Activated T-cell treated with anti-CD3 and anti-CD28 coated beads, Interleukin-2, amount 50 U/mL, for 1 hour (primary cell): ENCODE results near the gene AP2A2.

Experiments used
- DNase-seq: peaks from one replicate; pipeline ENCODE4 v3.0.0-alpha.2; 2020

AP2A2 gene

GRCh38 chr11:1017269-1018005 lies 91.8 kb downstream of the AP2A2 start:
- no peak for DNase-seq

GRCh38 chr11:1018091-1018490 lies 92.4 kb downstream of the AP2A2 start:
- DNase-seq = no peak

GRCh38 chr11:1019321-1019910 lies 93.7 kb downstream of the AP2A2 start:
- no peak for DNase-seq

- no peak for DNase-seq
Observed at GRCh38 chr11:1020211-1020905, 94.7 kb downstream of the AP2A2 start.

GRCh38 chr11:1022411-1022810 lies 96.7 kb downstream of the AP2A2 start:
- no peak for DNase-seq

- no peak for DNase-seq
Observed at GRCh38 chr11:1022908-1023810, 97.5 kb downstream of the AP2A2 start.

- DNase-seq = no peak
Observed at GRCh38 chr11:1023811-1024596, 98.3 kb downstream of the AP2A2 start.

GRCh38 chr11:1024597-1025409 lies 99.1 kb downstream of the AP2A2 start:
- no peak for DNase-seq

GRCh38 chr11:1025410-1026162 lies 99.9 kb downstream of the AP2A2 start:
- no peak for DNase-seq

GRCh38 chr11:1026163-1026450 lies 100.4 kb downstream of the AP2A2 start:
- no peak for DNase-seq

GRCh38 chr11:1026641-1027482 lies 101.2 kb downstream of the AP2A2 start:
- DNase-seq = no peak

GRCh38 chr11:1027483-1028290 lies 102.0 kb downstream of the AP2A2 start:
- DNase-seq = no peak

GRCh38 chr11:1028291-1028540 lies 102.5 kb downstream of the AP2A2 start:
- DNase-seq = no peak

GRCh38 chr11:1028616-1029015 lies 102.9 kb downstream of the AP2A2 start:
- DNase-seq = no peak

- DNase-seq = no peak
Observed at GRCh38 chr11:1029051-1029450, 103.4 kb downstream of the AP2A2 start.

GRCh38 chr11:1029654-1030053 lies 104.0 kb downstream of the AP2A2 start:
- DNase-seq = no peak

- DNase-seq = no peak
Observed at GRCh38 chr11:1030086-1030485, 104.4 kb downstream of the AP2A2 start.

GRCh38 chr11:1030556-1030955 lies 104.9 kb downstream of the AP2A2 start:
- no peak for DNase-seq
